ENCODE measurements around the gene ORM2. TPM values are rescaled to one million over a fixed set of nuclear protein-coding genes. Genes with fewer than 3 reads are reported as not detected.
"Not testable (repeated sequence)": the region's sequence is repeated elsewhere in the genome, so short reads cannot be mapped to it uniquely, and the experiment has no call there.

ORM2 gene
- total RNA-seq, 1 donor from 2014 or later: not detected

GRCh38 chr9:114321759-114322158, 7.9 kb upstream of the ORM2 start:
- TF ChIP-seq CTCF (IDR thresholded peaks at IDR 0.05): no peak
- peak; percentile 20 for DNase-seq (ENCODE audit: low spot score)
- H3K27ac Mint-ChIP-seq (ENCODE audit: unreplicated experiment): no peak overlapping the region
- H3K9me3 Mint-ChIP-seq (ENCODE audit: low read depth): no peaks in the 10 kb centered on the region
- no peak overlapping the region for H3K4me3 Mint-ChIP-seq (ENCODE audit: unreplicated experiment)
- H3K36me3 Mint-ChIP-seq (ENCODE audit: low read depth): no peaks in the 10 kb centered on the region
- H3K4me1 Mint-ChIP-seq (ENCODE audit: low read depth): peaks cover 7% of the 10 kb centered on the region
- no peaks in the 10 kb centered on the region for H3K27me3 Mint-ChIP-seq (ENCODE audit: low read depth)

GRCh38 chr9:114322160-114322818, 7.4 kb upstream of the ORM2 start:
- not testable (repeated sequence) for H3K4me3 Mint-ChIP-seq (ENCODE audit: unreplicated experiment); H3K27ac Mint-ChIP-seq (ENCODE audit: unreplicated experiment); H3K9me3 Mint-ChIP-seq (ENCODE audit: low read depth); H3K4me1 Mint-ChIP-seq (ENCODE audit: low read depth); H3K27me3 Mint-ChIP-seq (ENCODE audit: low read depth); H3K36me3 Mint-ChIP-seq (ENCODE audit: low read depth)
- peak; percentile 30 for DNase-seq (ENCODE audit: low spot score)

- peak; percentile 96 for DNase-seq (ENCODE audit: low spot score)
- H3K9me3 Mint-ChIP-seq (ENCODE audit: low read depth); H3K4me3 Mint-ChIP-seq (ENCODE audit: unreplicated experiment); H3K27ac Mint-ChIP-seq (ENCODE audit: unreplicated experiment); H3K27me3 Mint-ChIP-seq (ENCODE audit: low read depth); H3K4me1 Mint-ChIP-seq (ENCODE audit: low read depth); H3K36me3 Mint-ChIP-seq (ENCODE audit: low read depth): not testable (repeated sequence)
These were observed 6.7 kb upstream of the ORM2 start, which contains the start of gene ORM1 for GRCh38 chr9:114322831-114323531. Gene ORM1 (plus strand): TSS chr9:114323098. CDS start chr9:114323134, 36 bp downstream.

GRCh38 chr9:114323849-114324248, 5.8 kb upstream of the ORM2 start:
- H3K27me3 Mint-ChIP-seq (ENCODE audit: low read depth); H3K9me3 Mint-ChIP-seq (ENCODE audit: low read depth); H3K4me1 Mint-ChIP-seq (ENCODE audit: low read depth); DNase-seq (ENCODE audit: low spot score); H3K4me3 Mint-ChIP-seq (ENCODE audit: unreplicated experiment); H3K27ac Mint-ChIP-seq (ENCODE audit: unreplicated experiment); H3K36me3 Mint-ChIP-seq (ENCODE audit: low read depth): not testable (repeated sequence)

GRCh38 chr9:114324492-114324891, 5.2 kb upstream of the ORM2 start:
- H3K4me1 Mint-ChIP-seq (ENCODE audit: low read depth): no peaks in the 10 kb centered on the region
- DNase-seq (ENCODE audit: low spot score): peak; percentile 98
- TF ChIP-seq CTCF (IDR thresholded peaks at IDR 0.05): no peak
- H3K9me3 Mint-ChIP-seq (ENCODE audit: low read depth): no peaks in the 10 kb centered on the region
- no peaks in the 10 kb centered on the region for H3K27me3 Mint-ChIP-seq (ENCODE audit: low read depth)
- no peak overlapping the region for H3K27ac Mint-ChIP-seq (ENCODE audit: unreplicated experiment)
- no peak overlapping the region for H3K4me3 Mint-ChIP-seq (ENCODE audit: unreplicated experiment)
- no peaks in the 10 kb centered on the region for H3K36me3 Mint-ChIP-seq (ENCODE audit: low read depth)

GRCh38 chr9:114324965-114325364, 4.7 kb upstream of the ORM2 start:
- not testable (repeated sequence) for H3K9me3 Mint-ChIP-seq (ENCODE audit: low read depth); H3K27ac Mint-ChIP-seq (ENCODE audit: unreplicated experiment); DNase-seq (ENCODE audit: low spot score); H3K27me3 Mint-ChIP-seq (ENCODE audit: low read depth); H3K4me1 Mint-ChIP-seq (ENCODE audit: low read depth); H3K4me3 Mint-ChIP-seq (ENCODE audit: unreplicated experiment); H3K36me3 Mint-ChIP-seq (ENCODE audit: low read depth)

- H3K4me3 Mint-ChIP-seq (ENCODE audit: unreplicated experiment); H3K36me3 Mint-ChIP-seq (ENCODE audit: low read depth); H3K9me3 Mint-ChIP-seq (ENCODE audit: low read depth); H3K4me1 Mint-ChIP-seq (ENCODE audit: low read depth); H3K27ac Mint-ChIP-seq (ENCODE audit: unreplicated experiment); H3K27me3 Mint-ChIP-seq (ENCODE audit: low read depth): not testable (repeated sequence)
- DNase-seq (ENCODE audit: low spot score): peak; percentile 96
These were observed 3.9 kb upstream of the ORM2 start for GRCh38 chr9:114325684-114326254.

Measured in chondrocyte (in vitro differentiated cells).